Tibial artery (tissue), 4 donors: ENCODE data around the gene KCNMA1.

ENCODE experiments used
- DNase-seq, 2 donors: peaks; one replicate each; pipeline ENCODE4 v3.0.0-alpha.2; 2019
- H3K27ac ChIP-seq, 2 donors: fragments of 200-600 bp; sonication (generic) in 1 of 2; 1 replicate in 1 of 2; 2 replicates in 1 of 2; pipeline ENCODE4 v1.5.1; 2018 to 2019; ENCODE audit warnings: mild to moderate bottlenecking in 1 of 2
- H3K27me3 ChIP-seq, 2 donors: fragments of 200-600 bp; sonication (generic) in 1 of 2; one replicate each; pipeline versions ENCODE4 v1.5.1 to v1.6.0; 2016 to 2019
- H3K36me3 ChIP-seq, 3 donors: fragments of 200-600 bp; sonication (generic) in 2 of 3; one replicate each; pipeline ENCODE4 v1.5.1; 2016 to 2019; ENCODE audit warnings: mild to moderate bottlenecking in 2 of 3
- H3K4me1 ChIP-seq, 4 donors: fragments of 200-600 bp; sonication (generic) in 2 of 4; 1 replicate in 3 of 4; 2 replicates in 1 of 4; pipeline ENCODE4 v1.5.1; 2016 to 2019
- H3K4me3 ChIP-seq, 2 donors: fragments of 200-600 bp; sonication (generic) in 1 of 2; 1 replicate in 1 of 2; 2 replicates in 1 of 2; pipeline ENCODE4 v1.5.1; 2018 to 2019; ENCODE audit warnings: mild to moderate bottlenecking in 2 of 2
- H3K9me3 ChIP-seq, 3 donors: fragments of 200-600 bp; sonication (generic) in 1 of 3; one replicate each; pipeline ENCODE4 v1.5.1; 2016 to 2019
- intact Hi-C: fragments of 100-400 bp; cut with DNase I; formaldehyde crosslinking; loops from one replicate; pipeline ENCODE4 v1.15.0; 2023; ENCODE audit warnings: low total_unique reads
- TF ChIP-seq, protein P1 (sequence below), 2 experiments: fragments of 200-600 bp in 1 of 2; fragments of 450-650 bp in 1 of 2; IDR thresholded peaks; one replicate each; pipeline ENCODE4 v1.5.1; 2017 to 2019; ENCODE audit warnings: antibody characterized with exemption in 2 of 2, mild to moderate bottlenecking in 1 of 2, moderate library complexity in 1 of 2

Gene KCNMA1

DNA sequence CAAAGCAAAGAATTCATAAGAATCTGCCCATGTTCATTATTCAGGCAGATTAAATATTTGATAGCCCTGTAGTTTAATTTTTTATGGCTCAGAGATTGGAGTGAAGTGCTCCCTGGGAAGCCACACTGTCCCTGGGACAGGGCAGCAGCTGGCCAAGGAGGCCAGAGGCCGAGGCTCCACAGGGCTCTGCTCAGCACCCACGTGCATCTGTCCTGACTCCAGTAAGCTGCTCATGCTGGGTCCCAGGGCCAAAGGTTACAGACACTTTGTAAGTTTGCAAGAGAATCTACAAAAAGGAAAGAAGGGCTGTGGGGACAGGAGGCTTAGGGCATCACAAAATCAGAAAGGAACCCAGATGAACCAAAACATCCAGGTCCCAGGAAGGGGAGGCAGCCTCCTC lies 155.5 kb downstream of the KCNMA1 start:
- no peak for DNase-seq
- TF ChIP-seq, protein P1, sequence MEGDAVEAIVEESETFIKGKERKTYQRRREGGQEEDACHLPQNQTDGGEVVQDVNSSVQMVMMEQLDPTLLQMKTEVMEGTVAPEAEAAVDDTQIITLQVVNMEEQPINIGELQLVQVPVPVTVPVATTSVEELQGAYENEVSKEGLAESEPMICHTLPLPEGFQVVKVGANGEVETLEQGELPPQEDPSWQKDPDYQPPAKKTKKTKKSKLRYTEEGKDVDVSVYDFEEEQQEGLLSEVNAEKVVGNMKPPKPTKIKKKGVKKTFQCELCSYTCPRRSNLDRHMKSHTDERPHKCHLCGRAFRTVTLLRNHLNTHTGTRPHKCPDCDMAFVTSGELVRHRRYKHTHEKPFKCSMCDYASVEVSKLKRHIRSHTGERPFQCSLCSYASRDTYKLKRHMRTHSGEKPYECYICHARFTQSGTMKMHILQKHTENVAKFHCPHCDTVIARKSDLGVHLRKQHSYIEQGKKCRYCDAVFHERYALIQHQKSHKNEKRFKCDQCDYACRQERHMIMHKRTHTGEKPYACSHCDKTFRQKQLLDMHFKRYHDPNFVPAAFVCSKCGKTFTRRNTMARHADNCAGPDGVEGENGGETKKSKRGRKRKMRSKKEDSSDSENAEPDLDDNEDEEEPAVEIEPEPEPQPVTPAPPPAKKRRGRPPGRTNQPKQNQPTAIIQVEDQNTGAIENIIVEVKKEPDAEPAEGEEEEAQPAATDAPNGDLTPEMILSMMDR (IDR thresholded peaks at IDR 0.05) = no peak
- intact Hi-C loops = no loop called here

DNA sequence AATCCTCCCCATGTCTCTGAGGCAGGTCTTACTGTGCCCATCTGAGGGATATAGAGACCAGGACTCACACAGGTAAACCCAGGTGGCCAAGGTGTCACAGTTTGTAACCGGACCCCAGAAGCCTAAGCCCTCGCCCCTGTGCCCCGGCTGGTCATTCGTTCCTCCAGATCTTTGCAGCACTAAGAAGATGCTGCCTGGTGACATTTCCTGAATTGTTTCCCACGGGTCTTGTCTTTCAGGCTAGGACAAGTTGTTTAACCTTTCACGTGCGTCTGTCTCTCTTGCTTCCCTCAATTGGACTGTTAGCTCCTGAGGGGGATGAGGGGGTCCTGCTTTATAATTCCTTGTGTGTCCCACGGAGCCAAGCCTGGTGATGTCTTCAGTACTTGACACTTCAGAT lies 158.0 kb downstream of the KCNMA1 start:
- H3K4me3 ChIP-seq = no peak overlapping the region
- TF ChIP-seq, protein P1 (IDR thresholded peaks at IDR 0.05) = no peak
- peaks cover 0 to 50% (median 18%) of the 10 kb centered on the region in 4 donors for H3K4me1 ChIP-seq
- no peak for DNase-seq
- no peak overlapping the region for H3K27ac ChIP-seq
- no peaks in the 10 kb centered on the region for H3K36me3 ChIP-seq
- H3K9me3 ChIP-seq = no peaks in the 10 kb centered on the region
- no peaks in the 10 kb centered on the region for H3K27me3 ChIP-seq
- intact Hi-C loops = no loop called here

More for the DNA sequence above, 155.5 kb downstream of the KCNMA1 start:
- Histone ChIP-seq H3K4me3 (no peak overlapping the region), H3K36me3 (no peaks in the 10 kb centered on the region), H3K27ac (no peak overlapping the region), H3K27me3 (no peaks in the 10 kb centered on the region), H3K9me3 (no peaks in the 10 kb centered on the region), H3K4me1 (peaks cover 0 to 66% (median 23%) of the 10 kb centered on the region in 4 donors)

DNA sequence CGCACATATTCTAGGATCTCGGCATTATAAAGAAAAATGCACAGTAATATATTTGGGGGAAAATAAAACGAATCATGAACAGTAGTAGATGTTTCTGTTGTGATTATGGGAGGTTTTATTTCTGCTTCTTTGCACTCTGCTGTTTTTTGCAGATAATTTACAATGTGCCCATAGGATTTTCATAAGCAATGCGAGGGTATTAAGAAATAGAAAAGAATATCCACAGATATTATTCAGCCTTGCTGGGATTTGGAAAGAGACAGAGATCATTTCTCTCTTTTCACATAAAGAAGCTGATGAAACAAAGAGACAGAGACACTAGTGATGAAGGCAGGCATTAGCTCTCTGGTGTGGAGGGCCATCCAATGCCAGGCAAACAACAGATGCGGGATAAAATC lies 158.6 kb downstream of the KCNMA1 start:
- Histone ChIP-seq H3K27me3 (no peaks in the 10 kb centered on the region), H3K27ac (no peak overlapping the region), H3K9me3 (no peaks in the 10 kb centered on the region), H3K36me3 (no peaks in the 10 kb centered on the region), H3K4me1 (peaks cover 0 to 49% (median 18%) of the 10 kb centered on the region in 4 donors), H3K4me3 (no peak overlapping the region)
- TF ChIP-seq, protein P1 (IDR thresholded peaks at IDR 0.05) = no peak
- no peak for DNase-seq
- intact Hi-C loops = no loop called here

DNA sequence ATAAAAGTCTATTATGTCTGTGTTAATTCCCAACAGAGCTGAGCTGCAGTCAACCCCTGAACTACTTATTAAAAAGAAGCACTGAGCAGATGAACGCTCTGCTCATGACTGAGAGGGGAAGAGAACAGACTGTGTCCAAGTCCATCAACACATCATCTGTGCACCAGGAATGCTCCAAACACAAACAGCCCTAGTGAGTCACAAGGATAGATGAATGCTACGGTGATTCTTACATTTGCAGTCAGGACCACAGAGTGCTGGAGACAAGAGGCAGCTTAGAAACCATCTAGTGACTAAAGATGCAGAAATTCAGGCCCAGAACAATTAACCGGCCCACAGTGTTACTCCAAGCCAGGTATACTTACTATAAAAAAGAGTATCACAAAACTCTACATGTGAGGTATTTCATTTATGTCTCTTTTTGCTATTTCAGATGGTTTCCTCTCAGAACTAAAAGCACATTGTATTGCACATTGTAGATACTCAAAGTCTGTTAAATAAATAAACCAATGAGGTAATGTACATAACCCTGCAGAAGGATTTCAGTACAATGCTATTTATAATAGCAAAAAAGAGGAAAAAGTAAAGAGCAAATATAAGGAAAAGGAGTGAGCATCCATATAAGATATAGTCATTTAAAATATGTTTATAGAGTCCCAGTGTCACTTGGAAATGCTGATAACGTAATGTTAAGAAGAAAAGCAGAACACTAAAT lies 159.2 kb downstream of the KCNMA1 start:
- Histone ChIP-seq H3K27me3 (no peaks in the 10 kb centered on the region), H3K36me3 (no peaks in the 10 kb centered on the region), H3K4me3 (no peak overlapping the region), H3K9me3 (no peaks in the 10 kb centered on the region), H3K27ac (no peak overlapping the region), H3K4me1 (peaks cover 0 to 43% (median 17%) of the 10 kb centered on the region in 4 donors)
- intact Hi-C loops = no loop called here
- TF ChIP-seq, protein P1 (IDR thresholded peaks at IDR 0.05) = no peak
- no peak for DNase-seq

DNA sequence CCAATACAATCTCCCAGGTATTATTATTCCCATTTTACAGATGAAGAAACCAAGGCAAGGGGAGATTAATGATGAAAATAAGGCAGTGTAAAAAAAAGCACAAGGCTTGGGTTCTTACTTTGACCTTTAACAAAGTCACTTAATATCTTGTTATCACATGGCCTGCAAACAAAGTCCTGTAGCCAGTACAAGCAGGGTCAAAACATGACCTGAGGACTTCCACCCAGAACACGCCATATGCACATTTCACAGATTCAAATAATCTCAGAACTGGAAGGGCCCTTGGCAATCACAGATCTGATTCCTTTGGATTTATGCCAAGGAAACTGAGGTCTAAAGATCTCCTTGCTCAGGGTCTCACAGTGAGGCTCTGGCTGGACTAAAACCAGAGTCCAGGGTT lies 162.1 kb downstream of the KCNMA1 start:
- Histone ChIP-seq H3K9me3 (no peaks in the 10 kb centered on the region), H3K36me3 (no peaks in the 10 kb centered on the region), H3K4me1 (peaks cover 0 to 34% (median 7%) of the 10 kb centered on the region in 4 donors), H3K27me3 (no peaks in the 10 kb centered on the region), H3K4me3 (no peak overlapping the region), H3K27ac (no peak overlapping the region)
- DNase-seq = no peak
- TF ChIP-seq, protein P1 (IDR thresholded peaks at IDR 0.05) = no peak
- intact Hi-C loops = no loop called here
